Measurements from ENCODE around the gene FBXW10.
"Not testable (repeated sequence)": the region's sequence is repeated elsewhere in the genome, so short reads cannot be mapped to it uniquely, and the experiment has no call there.

- TF ChIP-seq CTCF, EP300, POLR2A (IDR thresholded peaks at IDR 0.05): not testable (repeated sequence)
Measured at GRCh38 chr17:18760221-18760620, 16.4 kb downstream of the FBXW10 start.

Data from tibial nerve (tissue), 4 donors.